ENCODE data around the gene ZNF578. TPM values are rescaled to one million over a fixed set of nuclear protein-coding genes. Genes with fewer than 3 reads are reported as not detected.

The ZNF578 gene
- total RNA-seq (2012; rRNA removed) (2.8 and 4.1 TPM in 2 replicates), polyA plus RNA-seq (2012; rRNA removed) (1.2 and 1.4 TPM in 2 replicates), Bru-seq, nascent RNA (percentile 62 among the genes with signal in this experiment), BruChase-seq, experiment 1, labeled RNA remaining after a 6-hour chase (percentile 46 among the genes with signal in this experiment), BruChase-seq, experiment 2, labeled RNA remaining after a 2-hour chase (percentile 46 among the genes with signal in this experiment)
- 0.11 and 0.77 TPM in 2 replicates for polyA plus RNA-seq (2012; cell fraction: cytosol; rRNA removed)
- 0.57 and 5.2 TPM in 2 replicates for polyA plus RNA-seq (2012; cell fraction: nucleus; rRNA removed; ENCODE audit: low replicate concordance)
- long read RNA-seq, partial matches to known transcripts: 1 of 1 reads
- long read RNA-seq, other reads (novel, unspliced or antisense): 0 of 1 reads

- Histone ChIP-seq H3K4ac (ENCODE audit: low read depth, low read length) (peak within 1 kb of the TSS; percentile 59; the same call in 1 of the 2 replicates), H3K18ac (ENCODE audit: low read depth, low read length) (no peak within 1 kb of the TSS), H2AFZ (replicated peaks; ENCODE audit: low read length, poor library complexity) (peak within 1 kb of the TSS; percentile 94), H3K79me1 (ENCODE audit: low read depth in 1 of 2, low read length in 2 of 2) (peaks cover 0 to 6% of the 10 kb centered on the region in 2 experiments; a peak in 1 of 4 replicates), H4K5ac (ENCODE audit: low read depth, low read length) (peak within 1 kb of the TSS; percentile 83), H2BK20ac (ENCODE audit: low read depth, low read length) (no peak within 1 kb of the TSS), H3K36me3 (ENCODE audit: control insufficient read depth, insufficient read depth, low read length) (peaks cover 20% of the 10 kb centered on the region), H3K4me1 (ENCODE audit: control insufficient read depth, insufficient read depth, low read length) (no peaks in the 10 kb centered on the region), H3K4me3 (ENCODE audit: insufficient read depth, low read depth, low read length) (peak within 1 kb of the TSS; percentile 81), H4K8ac (ENCODE audit: low read depth in 2 of 2, low read length in 2 of 2) (peak within 1 kb of the TSS; percentile 90 to 91), H2BK15ac (ENCODE audit: low read depth, low read length) (no peak within 1 kb of the TSS), H2AK5ac (ENCODE audit: low read depth, low read length) (no peak within 1 kb of the TSS), H3K9me3 (ENCODE audit: control insufficient read depth, insufficient read depth, low read length) (peaks cover 42% of the 10 kb centered on the region), H3K9ac (ENCODE audit: low read depth, low read length) (peak within 1 kb of the TSS; percentile 59), H3K56ac (ENCODE audit: extremely low read depth, insufficient read depth, low read length) (no peak within 1 kb of the TSS; the same call in 1 of the 2 replicates), H2BK5ac (ENCODE audit: low read depth, low read length, poor library complexity, severe bottlenecking) (no peak within 1 kb of the TSS), H2AK9ac (replicated peaks; ENCODE audit: low read depth, low read length, poor library complexity) (no peak within 1 kb of the TSS), H3K14ac (replicated peaks; ENCODE audit: low read depth, low read length) (peak within 1 kb of the TSS; percentile 66; the same call in 1 of the 2 replicates), H3K27me3 (ENCODE audit: control insufficient read depth, insufficient read depth, low read length) (no peaks in the 10 kb centered on the region), H3K23ac (ENCODE audit: low read depth, low read length) (0 out of 2 replicates have a peak within 1 kb of the TSS, but pooled peaks have one; percentile 42), H4K20me1 (ENCODE audit: insufficient read depth, low read length) (no peaks in the 10 kb centered on the region), H4K91ac (ENCODE audit: insufficient read depth, low read depth, low read length) (no peak within 1 kb of the TSS), H3K9me1 (ENCODE audit: insufficient read depth, low read length) (no peaks in the 10 kb centered on the region), H3K4me2 (ENCODE audit: low read depth, low read length) (peak within 1 kb of the TSS; percentile 76), H3K27ac (ENCODE audit: insufficient read depth, low read length) (peak within 1 kb of the TSS; percentile 33; the same call in 1 of the 2 replicates), H2BK120ac (ENCODE audit: low read depth, low read length) (no peak within 1 kb of the TSS)
- dilution Hi-C loops (cut with HindIII; ENCODE audit: low sequenced_read_pairs, unreplicated experiment): no loop called here
- DNase-seq (peak; percentile 84), ATAC-seq (ENCODE audit: low read depth) (peak; percentile 99)
- ChIA-PET POLR2A (ENCODE audit: unreplicated experiment) (no interaction called here), CTCF (no interaction called here)
- 2% methylated on average over 23 of the region's 48 CpGs; no CpG with 5 or more reads in 1 of the 2 experiments for WGBS, 2 experiments (ENCODE audit: extremely low coverage in 2 of 2, insufficient read length in 1 of 2)
- TSS peak; percentile 75 for BruUV-seq (replicated peaks)
- in situ Hi-C loops (cut with MboI; ENCODE audit: low sequenced_read_pairs): no loop called here
- TF ChIP-seq FOS (IDR thresholded peaks at IDR 0.05; ENCODE audit: low read depth, low read length): no peak
- TF ChIP-seq CTCF (conservative IDR thresholded peaks at IDR 0.05; ENCODE audit: low read depth, low read length): no peak
- TF ChIP-seq ELK1 (IDR thresholded peaks at IDR 0.05; ENCODE audit: borderline replicate concordance, low read depth, low read length): no peak
- TF ChIP-seq MAZ (IDR thresholded peaks at IDR 0.05; ENCODE audit: borderline replicate concordance, low read depth, low read length): peak; percentile 61; the same call in 1 of the 2 replicates
- TF ChIP-seq POLR2A (IDR thresholded peaks at IDR 0.05; ENCODE audit: low read depth, low read length): peak; percentile 57; the same call in 1 of the 2 replicates
- TF ChIP-seq RFX5 (IDR thresholded peaks at IDR 0.05; ENCODE audit: low read depth, low read length): no peak
- intact Hi-C loops (cut with micrococcal nuclease): no loop called here
Measured at GRCh38 chr19:52453324-52454094, at the start of gene ZNF578. Gene ZNF578 (plus strand): TSS chr19:52453553. CDS start chr19:52501846, 48,293 bp downstream.
